GM12801 (cell line): ENCODE results near the gene FBXL4.

Source experiments
- TF ChIP-seq, protein P1 (sequence below): IDR thresholded peaks from one replicate; pipeline ENCODE4 v1.5.1; 2011; ENCODE audit warnings: control low read depth; ENCODE audit not compliant: insufficient read length; ENCODE audit errors: extremely low read depth

The FBXL4 gene

DNA sequence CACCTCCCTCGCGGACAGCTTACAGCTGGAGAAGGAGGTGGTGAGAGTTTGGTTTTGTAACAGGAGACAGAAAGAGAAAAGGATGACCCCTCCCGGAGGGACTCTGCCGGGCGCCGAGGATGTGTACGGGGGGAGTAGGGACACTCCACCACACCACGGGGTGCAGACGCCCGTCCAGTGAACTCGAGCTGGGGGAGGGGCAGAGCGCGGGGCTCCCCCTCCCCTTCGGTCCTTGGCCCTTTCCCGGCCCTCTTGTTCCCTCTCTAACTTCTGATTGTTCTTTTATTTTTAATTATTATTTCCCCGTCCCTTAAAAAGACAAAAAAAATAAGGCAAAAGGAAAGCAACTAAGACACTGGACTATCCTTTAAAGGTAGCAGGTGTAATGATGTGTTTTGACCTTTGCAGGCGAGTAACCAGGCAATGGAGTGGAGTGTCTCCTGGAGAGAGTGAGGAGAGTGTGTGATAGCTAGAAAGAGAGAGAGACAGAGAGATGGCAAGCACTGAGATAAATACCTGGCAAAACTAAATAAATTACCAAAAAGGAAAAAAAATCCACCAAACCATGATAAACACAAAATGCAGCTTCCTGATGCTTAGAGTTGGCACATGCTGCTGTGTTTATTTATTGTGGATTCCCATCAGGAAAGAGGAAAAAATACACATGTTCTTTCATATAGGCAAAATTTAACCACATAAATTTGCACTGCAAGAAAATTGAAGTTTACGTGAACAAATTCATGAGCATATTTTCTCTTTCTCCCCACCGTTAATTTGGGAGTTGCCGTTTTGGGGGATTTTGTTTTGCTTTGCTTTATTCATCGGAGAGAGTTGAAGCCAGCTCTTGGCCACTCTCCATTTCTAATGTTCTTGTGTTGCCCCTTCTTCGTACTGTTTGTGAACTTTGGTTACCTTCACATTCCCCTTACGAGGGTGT is 111.5 kb downstream of the FBXL4 start:
- TF ChIP-seq, protein P1, sequence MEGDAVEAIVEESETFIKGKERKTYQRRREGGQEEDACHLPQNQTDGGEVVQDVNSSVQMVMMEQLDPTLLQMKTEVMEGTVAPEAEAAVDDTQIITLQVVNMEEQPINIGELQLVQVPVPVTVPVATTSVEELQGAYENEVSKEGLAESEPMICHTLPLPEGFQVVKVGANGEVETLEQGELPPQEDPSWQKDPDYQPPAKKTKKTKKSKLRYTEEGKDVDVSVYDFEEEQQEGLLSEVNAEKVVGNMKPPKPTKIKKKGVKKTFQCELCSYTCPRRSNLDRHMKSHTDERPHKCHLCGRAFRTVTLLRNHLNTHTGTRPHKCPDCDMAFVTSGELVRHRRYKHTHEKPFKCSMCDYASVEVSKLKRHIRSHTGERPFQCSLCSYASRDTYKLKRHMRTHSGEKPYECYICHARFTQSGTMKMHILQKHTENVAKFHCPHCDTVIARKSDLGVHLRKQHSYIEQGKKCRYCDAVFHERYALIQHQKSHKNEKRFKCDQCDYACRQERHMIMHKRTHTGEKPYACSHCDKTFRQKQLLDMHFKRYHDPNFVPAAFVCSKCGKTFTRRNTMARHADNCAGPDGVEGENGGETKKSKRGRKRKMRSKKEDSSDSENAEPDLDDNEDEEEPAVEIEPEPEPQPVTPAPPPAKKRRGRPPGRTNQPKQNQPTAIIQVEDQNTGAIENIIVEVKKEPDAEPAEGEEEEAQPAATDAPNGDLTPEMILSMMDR = no peak

DNA sequence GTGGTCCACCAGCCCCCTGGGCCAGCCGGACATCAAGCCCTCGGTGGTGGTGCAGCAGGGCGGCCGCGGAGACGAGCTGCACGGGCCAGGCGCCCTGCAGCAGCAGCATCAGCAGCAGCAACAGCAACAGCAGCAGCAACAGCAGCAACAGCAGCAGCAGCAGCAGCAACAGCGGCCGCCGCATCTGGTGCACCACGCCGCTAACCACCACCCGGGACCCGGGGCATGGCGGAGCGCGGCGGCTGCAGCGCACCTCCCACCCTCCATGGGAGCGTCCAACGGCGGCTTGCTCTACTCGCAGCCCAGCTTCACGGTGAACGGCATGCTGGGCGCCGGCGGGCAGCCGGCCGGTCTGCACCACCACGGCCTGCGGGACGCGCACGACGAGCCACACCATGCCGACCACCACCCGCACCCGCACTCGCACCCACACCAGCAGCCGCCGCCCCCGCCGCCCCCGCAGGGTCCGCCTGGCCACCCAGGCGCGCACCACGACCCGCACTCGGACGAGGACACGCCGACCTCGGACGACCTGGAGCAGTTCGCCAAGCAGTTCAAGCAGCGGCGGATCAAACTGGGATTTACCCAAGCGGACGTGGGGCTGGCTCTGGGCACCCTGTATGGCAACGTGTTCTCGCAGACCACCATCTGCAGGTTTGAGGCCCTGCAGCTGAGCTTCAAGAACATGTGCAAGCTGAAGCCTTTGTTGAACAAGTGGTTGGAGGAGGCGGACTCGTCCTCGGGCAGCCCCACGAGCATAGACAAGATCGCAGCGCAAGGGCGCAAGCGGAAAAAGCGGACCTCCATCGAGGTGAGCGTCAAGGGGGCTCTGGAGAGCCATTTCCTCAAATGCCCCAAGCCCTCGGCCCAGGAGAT is 112.4 kb downstream of the FBXL4 start:
- TF ChIP-seq, protein P1 = no peak

DNA sequence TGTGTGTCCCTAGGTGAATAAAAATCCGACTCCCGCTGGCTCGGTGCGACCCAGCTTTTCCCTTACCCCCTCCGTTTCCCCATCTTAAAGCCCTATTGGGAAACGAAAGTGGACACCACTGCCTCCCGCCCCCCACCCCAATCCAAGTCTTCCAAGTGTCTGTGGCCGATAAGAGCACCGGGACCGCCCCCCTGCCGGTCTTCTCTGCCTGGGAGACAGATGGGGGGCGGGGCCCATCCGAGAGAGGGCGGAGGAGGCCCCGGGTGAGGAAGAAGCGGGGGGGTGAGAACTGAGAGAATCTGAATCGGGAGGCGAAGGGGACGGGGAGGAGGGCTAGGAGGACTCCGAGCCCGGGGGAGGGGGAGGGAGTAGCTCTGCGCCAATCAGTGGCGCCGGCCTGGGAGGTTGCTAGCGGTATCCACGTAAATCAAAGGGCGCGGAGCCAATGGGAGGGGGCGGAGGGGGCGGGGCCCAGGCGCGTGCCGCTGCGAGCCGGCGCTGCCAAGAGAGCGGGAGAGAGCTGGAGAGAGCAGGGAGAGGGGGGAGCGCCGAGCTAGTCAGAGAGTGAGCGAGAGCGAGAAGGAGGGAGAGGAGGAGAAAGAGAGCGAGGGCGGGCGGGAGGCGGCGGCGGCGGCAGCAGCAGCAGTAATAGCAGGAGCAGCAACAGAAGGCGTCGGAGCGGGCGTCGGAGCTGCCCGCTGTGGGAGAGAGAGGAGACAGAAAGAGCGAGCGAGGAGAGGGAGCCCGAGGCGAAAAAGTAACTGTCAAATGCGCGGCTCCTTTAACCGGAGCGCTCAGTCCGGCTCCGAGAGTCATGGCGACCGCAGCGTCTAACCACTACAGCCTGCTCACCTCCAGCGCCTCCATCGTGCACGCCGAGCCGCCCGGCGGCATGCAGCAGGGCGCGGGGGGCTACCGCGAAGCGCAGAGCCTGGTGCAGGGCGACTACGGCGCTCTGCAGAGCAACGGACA is 113.4 kb downstream of the FBXL4 start, which contains the start of gene POU3F2:
Gene POU3F2, plus strand, starts transcription at position 515 of the 972 bp plus-strand sequence. Its CDS starts 300 bp downstream, at position 815.
- TF ChIP-seq, protein P1 = no peak

DNA sequence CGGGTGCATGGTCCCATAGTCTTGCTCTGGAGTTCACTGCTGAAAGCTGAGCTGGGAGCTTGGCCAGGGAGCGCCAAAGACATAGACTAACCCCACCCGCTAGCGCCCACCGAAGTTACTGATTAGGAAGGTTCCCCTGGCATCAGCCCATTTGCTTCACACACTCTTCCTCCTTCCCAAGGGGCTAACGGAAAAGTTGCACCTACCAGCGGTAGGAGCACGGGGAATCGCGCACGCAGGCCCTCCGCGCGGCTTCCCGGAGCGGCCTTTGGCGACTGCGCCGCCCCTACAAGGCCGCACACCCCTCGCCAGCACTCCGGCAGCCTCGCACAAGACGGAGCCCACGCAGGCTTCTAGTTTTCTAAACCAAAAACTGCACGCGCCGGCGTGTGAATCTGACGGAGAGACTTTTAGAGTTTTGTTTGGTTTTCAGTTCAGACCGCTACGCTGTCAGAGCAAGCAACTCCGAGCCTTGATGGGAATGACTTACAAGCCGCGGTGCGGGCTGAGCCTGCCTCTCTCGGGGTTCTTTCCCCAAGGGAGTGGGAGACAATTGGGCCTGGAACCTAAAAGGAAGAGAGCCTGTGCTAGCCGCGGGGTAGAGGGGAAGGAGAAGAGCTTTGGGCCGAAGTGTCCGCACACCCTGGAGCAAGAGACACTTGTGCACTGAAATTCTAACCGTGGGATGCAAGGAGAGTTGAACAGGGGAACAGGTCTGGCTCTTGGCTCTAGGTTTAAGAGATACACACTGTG is 114.3 kb downstream of the FBXL4 start:
- TF ChIP-seq, protein P1 = no peak

DNA sequence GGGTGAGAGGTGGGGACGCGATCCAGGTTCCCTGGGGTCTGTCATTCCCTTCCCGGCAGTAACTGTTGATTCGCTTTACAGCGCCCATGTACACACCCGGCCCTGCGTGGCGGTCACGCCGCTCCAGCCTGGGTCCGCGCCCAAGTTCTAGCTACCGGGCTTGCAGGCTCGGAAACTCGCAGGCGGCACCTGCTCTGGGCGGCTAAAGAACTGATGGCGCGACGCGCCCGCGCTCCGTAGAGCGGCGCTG is 114.8 kb downstream of the FBXL4 start:
- TF ChIP-seq, protein P1 = no peak

DNA sequence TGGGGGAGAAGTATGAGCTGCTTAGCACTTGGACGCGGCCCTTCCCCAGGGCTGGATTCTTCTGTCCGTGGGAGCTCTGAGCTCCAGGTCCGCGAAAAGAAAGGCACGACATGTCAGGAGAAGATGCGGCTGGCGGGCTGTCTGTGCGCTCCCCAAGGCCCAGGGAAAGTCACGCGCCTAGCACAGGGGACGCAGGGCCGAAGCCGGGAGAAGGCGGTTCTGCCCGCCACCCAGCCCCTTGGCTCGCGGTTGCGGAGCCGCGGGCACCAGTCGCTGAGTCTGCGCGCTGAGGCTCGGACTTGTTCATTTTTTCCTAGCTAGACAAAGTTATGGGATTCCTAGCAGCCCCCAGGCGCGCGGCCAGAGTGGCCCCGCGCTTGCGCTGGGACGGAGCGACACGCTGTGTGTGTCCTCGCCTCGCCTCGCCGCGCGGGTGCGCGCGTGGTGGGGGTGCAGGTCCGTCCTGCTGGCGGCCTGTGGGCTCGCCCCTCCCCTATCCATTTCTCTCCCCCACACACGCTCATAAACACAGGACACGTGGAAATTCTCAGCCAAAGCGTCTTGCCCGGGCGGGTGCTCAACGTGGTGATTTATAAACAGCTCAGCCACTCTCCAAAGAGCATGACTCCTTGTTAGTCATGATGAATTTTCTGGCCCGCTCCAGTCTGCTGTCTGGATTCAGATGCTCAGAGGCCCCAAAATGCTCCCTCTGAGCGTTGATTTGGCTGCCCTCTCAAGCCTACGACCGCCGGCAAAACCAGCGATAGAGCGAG is 115.3 kb downstream of the FBXL4 start:
- TF ChIP-seq, protein P1 = no peak
